ENCODE data around the gene SRSF11. TPM values are rescaled to one million over a fixed set of nuclear protein-coding genes. Genes with fewer than 3 reads are reported as not detected.
"Not testable (repeated sequence)": the region's sequence is repeated elsewhere in the genome, so short reads cannot be mapped to it uniquely, and the experiment has no call there.

Gene SRSF11
- total and polyA plus RNA-seq, 4 donors, result 76.9 to 331 (median 137) TPM

GRCh38 chr1:70188522-70188921, 32.7 kb upstream of the SRSF11 start:
- 93 to 100% methylated on average over 2 of the region's 2 CpGs for WGBS, 2 donors
- ATAC-seq (ENCODE audit: insufficient read depth, low FRiP score), result no peak

GRCh38 chr1:70190180-70190579, 31.0 kb upstream of the SRSF11 start:
- Histone ChIP-seq H3K4me1 (ENCODE audit: control insufficient read depth in 5 of 5, insufficient read depth in 5 of 5, low read length in 5 of 5) (no peaks in the 10 kb centered on the region), H3K27me3 (ENCODE audit: control insufficient read depth in 3 of 3, insufficient read depth in 3 of 3, low read length in 2 of 3) (no peaks in the 10 kb centered on the region), H3K9ac (ENCODE audit: insufficient read depth in 1 of 2, low read length in 2 of 2) (no peak overlapping the region), H3K36me3 (ENCODE audit: control insufficient read depth in 4 of 4, insufficient read depth in 4 of 4, low read length in 4 of 4) (no peaks in the 10 kb centered on the region), H3K4me3 (no peak overlapping the region), H3K27ac (ENCODE audit: low read depth in 1 of 2, low read length in 1 of 2) (no peak overlapping the region), H3K9me3 (ENCODE audit: control insufficient read depth in 4 of 4, insufficient read depth in 3 of 4, low read length in 3 of 4) (peaks cover 0 to 4% (median 0%) of the 10 kb centered on the region in 4 donors)
- TF ChIP-seq CTCF (IDR thresholded peaks at IDR 0.05; ENCODE audit: control extremely low read depth, extremely low read depth), result no peak
- ATAC-seq (ENCODE audit: insufficient read depth, low FRiP score) (no peak), DNase-seq (no peak)

More at GRCh38 chr1:70188522-70188921, 32.7 kb upstream of the SRSF11 start:
- Histone ChIP-seq H3K4me3 (no peak overlapping the region), H3K9me3 (ENCODE audit: control insufficient read depth in 4 of 4, insufficient read depth in 3 of 4, low read length in 3 of 4) (peaks cover 0 to 4% (median 0%) of the 10 kb centered on the region in 4 donors), H3K27ac (ENCODE audit: low read depth in 1 of 2, low read length in 1 of 2) (no peak overlapping the region), H3K36me3 (ENCODE audit: control insufficient read depth in 4 of 4, insufficient read depth in 4 of 4, low read length in 4 of 4) (peaks cover 0 to 5% (median 2%) of the 10 kb centered on the region in 4 donors), H3K9ac (ENCODE audit: insufficient read depth in 1 of 2, low read length in 2 of 2) (no peak overlapping the region), H3K27me3 (ENCODE audit: control insufficient read depth in 3 of 3, insufficient read depth in 3 of 3, low read length in 2 of 3) (no peaks in the 10 kb centered on the region), H3K4me1 (ENCODE audit: control insufficient read depth in 5 of 5, insufficient read depth in 5 of 5, low read length in 5 of 5) (no peaks in the 10 kb centered on the region)
- no peak for TF ChIP-seq CTCF (IDR thresholded peaks at IDR 0.05; ENCODE audit: control extremely low read depth, extremely low read depth)
- DNase-seq, result no peak

- H3K27me3 ChIP-seq (ENCODE audit: control insufficient read depth in 3 of 3, insufficient read depth in 3 of 3, low read length in 2 of 3); H3K36me3 ChIP-seq (ENCODE audit: control insufficient read depth in 4 of 4, insufficient read depth in 4 of 4, low read length in 4 of 4); H3K9me3 ChIP-seq (ENCODE audit: control insufficient read depth in 4 of 4, insufficient read depth in 3 of 4, low read length in 3 of 4); H3K4me1 ChIP-seq (ENCODE audit: control insufficient read depth in 5 of 5, insufficient read depth in 5 of 5, low read length in 5 of 5); DNase-seq; H3K27ac ChIP-seq (ENCODE audit: low read depth in 1 of 2, low read length in 1 of 2); H3K9ac ChIP-seq (ENCODE audit: insufficient read depth in 1 of 2, low read length in 2 of 2); H3K4me3 ChIP-seq; ATAC-seq (ENCODE audit: insufficient read depth, low FRiP score): not testable (repeated sequence)
Observed at GRCh38 chr1:70192446-70192845, 28.7 kb upstream of the SRSF11 start.

GRCh38 chr1:70194601-70195000, 26.6 kb upstream of the SRSF11 start:
- peaks cover 0 to 4% (median 0%) of the 10 kb centered on the region in 4 donors for H3K9me3 ChIP-seq (ENCODE audit: control insufficient read depth in 4 of 4, insufficient read depth in 3 of 4, low read length in 3 of 4)
- H3K9ac ChIP-seq (ENCODE audit: insufficient read depth in 1 of 2, low read length in 2 of 2), result no peak overlapping the region
- ATAC-seq (ENCODE audit: insufficient read depth, low FRiP score) (no peak), DNase-seq (no peak)
- no peaks in the 10 kb centered on the region for H3K27me3 ChIP-seq (ENCODE audit: control insufficient read depth in 3 of 3, insufficient read depth in 3 of 3, low read length in 2 of 3)
- H3K4me3 ChIP-seq, result no peak overlapping the region
- H3K36me3 ChIP-seq (ENCODE audit: control insufficient read depth in 4 of 4, insufficient read depth in 4 of 4, low read length in 4 of 4), result no peaks in the 10 kb centered on the region
- no peak for TF ChIP-seq CTCF (IDR thresholded peaks at IDR 0.05; ENCODE audit: control extremely low read depth, extremely low read depth)
- H3K4me1 ChIP-seq (ENCODE audit: control insufficient read depth in 5 of 5, insufficient read depth in 5 of 5, low read length in 5 of 5), result no peaks in the 10 kb centered on the region
- H3K27ac ChIP-seq (ENCODE audit: low read depth in 1 of 2, low read length in 1 of 2), result no peak overlapping the region

All from lung (tissue), 12 donors.